ENCODE results near the gene XXYLT1. TPM values are rescaled to one million over a fixed set of nuclear protein-coding genes. Genes with fewer than 3 reads are reported as not detected.
"Not testable (repeated sequence)": the region's sequence is repeated elsewhere in the genome, so short reads cannot be mapped to it uniquely, and the experiment has no call there.

XXYLT1 gene
- total RNA-seq, 1 donor from 2014 or later, result 10.0 TPM

DNA sequence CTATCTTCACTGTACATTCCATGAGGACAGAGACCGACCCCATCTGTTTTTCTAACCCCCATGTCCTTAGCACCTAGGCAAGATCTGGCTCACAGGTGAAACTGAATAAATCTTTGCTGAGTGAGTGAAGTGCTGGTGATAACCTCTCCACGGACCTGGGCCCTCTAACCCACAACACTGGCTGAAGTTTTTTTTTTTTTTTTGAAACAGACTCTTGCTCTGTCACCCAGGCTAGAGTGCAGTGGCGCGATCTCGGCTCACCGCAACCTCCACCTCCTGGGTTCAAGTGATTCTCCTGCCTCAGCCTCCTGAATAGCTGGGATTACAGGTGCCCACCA is 84.3 kb downstream of the XXYLT1 start:
- intact Hi-C loops (cut with micrococcal nuclease), result not testable (repeated sequence)

DNA sequence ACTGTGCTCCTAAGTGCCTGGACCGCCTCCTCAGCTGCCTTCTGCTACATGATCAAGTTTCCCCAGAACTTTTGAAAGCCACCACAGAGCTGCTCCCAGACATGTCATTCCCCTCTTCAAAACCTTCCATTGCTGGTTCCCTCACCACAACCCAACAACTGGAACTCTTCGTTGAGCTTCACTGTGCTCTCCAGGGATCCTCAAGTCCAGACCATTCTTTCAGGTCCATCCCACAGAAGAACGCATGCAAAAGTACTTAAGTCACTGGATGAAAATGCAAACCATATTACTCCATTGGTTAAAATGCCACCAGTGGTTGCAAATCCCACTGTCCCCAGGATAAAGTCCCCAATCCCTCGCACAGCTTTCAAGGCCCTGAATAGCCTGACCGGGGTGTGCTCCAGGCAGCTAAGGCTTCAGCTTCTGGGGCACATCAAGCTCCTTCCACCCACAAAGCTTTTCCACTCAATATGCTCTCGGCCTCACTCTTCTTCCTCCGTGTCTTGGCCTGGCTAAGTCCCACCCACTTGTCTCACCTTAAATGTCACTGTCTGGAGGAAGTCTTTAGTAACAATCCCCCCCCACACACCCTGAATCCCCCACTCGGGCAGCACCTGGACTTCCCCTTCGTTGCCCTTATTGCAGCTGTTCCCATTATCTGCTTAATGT is 84.8 kb downstream of the XXYLT1 start:
- intact Hi-C loops (cut with micrococcal nuclease), result no loop called here

DNA sequence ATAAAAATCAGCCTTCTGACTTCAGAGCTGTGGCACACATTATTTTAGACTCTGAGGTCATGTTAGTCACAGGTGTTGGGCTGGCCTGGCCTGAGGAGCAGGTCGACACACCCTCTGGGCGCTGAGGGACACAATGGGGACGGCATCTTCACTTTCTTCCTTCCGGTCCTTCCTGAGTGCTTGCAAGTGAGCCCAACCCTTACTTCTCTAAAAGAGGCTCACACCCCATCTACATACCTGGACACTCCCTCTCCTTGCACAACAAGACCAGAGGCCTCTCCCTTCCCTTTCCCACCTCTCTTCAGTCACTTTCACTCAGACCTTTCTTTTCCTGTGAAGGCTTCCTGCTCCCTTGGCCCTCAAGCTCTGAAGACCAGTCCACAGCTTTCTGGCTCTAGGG is 85.4 kb downstream of the XXYLT1 start:
- intact Hi-C loops (cut with micrococcal nuclease), result no loop called here

DNA sequence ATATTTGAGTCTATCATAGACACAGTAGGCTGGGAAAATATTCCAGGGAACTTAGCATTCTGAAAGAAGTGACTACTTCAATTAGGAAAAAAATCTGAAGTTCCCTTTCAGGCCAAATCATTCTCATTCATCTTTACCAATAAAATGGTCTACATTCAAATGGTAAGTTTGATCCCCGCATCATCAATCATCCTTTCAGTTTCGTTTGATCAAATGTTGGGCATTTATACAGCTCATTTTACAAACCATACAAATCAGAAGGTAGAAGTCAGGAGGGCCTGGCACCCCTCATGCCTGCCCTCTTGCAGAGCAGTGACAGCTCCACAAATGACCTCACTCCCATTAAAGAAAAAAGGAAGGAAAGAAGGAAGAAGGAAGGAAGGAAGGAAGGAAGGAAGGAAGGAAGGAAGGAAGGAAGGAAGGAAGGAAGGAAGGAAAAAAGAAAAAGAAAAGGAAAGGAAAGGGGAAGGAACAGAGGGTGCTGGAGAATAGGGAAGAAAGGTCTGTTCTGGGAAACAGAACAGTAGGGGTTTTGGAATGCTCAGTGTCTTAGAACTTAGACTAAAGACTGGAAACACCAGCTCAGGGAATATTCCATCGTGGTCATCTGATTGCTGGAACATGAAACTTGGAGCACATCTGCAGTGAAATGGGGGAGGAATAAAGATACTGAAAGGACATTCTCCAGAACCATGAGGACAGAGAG is 86.1 kb downstream of the XXYLT1 start:
- intact Hi-C loops (cut with micrococcal nuclease), result no loop called here

DNA sequence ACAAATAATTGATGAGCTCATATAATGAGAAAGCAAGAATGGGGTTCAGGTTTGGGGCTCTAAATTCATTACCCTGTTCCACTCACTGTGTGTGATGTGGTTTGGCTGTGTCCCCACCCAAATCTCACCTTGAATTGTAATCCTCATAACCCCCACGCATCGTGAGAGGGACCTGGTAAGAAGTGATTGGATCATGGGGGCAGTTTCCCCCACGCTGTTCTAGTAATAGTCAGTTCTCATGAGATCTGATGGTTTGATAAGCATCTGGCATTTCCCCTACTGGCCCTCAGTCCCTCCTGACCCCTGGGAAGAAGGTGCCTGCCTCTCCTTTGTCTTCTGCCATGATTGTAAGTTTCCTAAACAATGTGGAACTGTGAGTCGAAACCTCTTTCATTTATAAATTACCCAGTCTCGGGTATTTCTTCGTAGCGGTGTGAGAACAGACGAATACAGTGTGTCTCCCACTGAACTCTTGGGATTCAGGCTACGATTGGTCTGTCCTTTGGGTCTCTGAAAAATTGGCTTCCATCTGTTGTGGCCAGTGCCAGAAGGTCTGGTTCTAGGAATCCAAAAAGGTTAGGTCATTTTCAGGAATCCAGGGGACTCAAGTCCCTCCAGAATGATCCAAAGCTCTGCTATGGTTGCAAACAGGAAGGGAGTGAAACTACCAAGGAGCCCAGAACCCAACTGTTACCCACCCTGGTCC is 87.7 kb downstream of the XXYLT1 start:
- intact Hi-C loops (cut with micrococcal nuclease), result no loop called here

DNA sequence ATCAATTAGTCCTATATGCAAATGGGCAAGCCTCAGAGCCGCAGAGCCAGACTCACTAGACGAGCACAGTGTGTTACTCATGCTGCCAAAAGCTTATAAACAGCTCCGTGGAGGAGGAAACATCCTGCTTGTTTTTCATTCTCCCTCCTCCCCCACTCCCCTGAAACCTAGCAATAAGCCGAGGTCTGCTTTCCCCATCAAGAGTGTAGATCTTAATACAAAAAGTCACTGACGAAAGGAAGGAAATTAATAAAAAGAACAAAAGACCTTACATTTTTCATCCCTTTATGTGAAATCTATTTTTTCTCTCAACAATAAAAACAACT is 88.5 kb downstream of the XXYLT1 start:
- intact Hi-C loops (cut with micrococcal nuclease), result no loop called here

DNA sequence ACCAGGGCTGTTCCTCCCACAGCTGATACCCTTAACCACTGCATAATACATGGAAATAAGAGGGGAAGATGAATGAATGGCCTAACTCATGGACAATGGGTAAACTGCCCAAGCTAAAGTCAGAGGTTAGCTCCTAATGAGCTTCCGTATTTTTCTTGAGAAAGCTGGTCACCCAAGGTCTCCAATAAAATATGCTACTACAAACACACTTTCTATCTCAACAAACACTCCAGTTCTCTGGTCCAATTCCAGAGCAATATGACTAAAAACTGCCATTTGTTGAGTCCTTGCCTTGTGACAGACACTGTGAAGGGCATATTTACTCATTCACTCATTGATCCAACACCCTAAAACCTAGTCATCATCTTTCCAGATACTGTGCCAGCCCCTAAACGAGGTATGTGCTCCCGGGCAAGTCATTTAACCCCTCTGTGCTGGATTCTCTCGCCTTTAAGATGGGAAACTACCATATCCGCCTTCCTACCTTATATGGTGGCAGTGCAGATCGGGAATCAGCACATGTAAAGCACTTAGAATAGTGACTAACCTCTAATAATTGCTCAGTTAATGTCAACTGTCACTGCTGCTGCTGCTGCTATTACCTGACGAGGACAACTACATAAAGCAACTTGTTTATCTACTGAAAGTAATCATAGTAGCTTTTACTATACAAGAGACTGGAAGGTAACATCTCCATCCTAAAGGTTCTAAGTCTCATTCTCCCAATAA is 89.1 kb downstream of the XXYLT1 start:
- intact Hi-C loops (cut with micrococcal nuclease), result no loop called here

DNA sequence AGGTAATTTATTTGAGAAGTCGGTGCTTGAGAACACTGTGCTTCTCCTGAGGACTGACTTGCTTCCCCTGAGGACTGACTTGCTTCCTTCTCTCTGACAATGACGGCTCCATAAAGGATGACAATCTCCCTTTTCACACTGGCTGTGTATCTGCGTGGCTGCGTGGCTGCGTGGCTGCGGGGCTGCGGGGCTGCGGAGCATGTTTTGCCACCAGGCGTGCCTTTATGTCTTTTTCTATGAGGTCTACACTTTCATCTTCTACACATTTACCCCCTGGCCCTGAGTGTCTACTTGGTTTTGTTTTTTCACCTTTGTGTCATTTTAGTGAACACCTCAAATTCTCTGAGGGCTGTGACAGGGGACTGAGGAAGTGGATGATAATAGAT is 89.9 kb downstream of the XXYLT1 start:
- intact Hi-C loops (cut with micrococcal nuclease), result no loop called here

DNA sequence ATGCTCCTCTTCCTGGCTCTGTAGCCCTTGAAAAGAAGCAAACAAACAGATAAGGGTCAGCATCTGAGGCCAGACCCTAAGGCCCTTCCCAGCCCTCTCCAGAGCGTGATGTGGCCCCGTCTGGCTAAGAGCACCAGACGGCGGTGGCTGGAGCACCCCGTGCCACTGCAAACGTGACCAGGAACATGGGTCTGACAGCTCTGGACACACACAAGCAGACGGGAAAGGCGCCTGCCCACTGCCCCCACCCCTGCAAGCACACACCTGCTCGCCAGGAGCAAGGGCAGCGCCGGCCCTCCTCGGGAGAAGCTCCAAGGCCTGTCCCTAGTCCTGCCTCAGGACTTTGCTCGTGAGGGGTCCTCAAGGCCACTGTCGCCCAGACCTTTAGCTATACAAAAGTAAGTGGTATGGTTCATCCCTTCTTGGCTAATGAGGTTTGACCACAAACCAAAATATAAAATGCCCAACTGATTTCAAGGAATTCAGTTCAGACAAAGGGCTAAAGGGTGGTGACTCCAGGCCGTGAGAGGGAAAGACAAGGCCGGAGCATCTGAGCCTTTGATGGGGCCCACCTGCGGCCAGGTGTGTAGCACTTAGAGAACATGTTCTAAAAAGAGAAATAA is 90.4 kb downstream of the XXYLT1 start:
- intact Hi-C loops (cut with micrococcal nuclease), result no loop called here

DNA sequence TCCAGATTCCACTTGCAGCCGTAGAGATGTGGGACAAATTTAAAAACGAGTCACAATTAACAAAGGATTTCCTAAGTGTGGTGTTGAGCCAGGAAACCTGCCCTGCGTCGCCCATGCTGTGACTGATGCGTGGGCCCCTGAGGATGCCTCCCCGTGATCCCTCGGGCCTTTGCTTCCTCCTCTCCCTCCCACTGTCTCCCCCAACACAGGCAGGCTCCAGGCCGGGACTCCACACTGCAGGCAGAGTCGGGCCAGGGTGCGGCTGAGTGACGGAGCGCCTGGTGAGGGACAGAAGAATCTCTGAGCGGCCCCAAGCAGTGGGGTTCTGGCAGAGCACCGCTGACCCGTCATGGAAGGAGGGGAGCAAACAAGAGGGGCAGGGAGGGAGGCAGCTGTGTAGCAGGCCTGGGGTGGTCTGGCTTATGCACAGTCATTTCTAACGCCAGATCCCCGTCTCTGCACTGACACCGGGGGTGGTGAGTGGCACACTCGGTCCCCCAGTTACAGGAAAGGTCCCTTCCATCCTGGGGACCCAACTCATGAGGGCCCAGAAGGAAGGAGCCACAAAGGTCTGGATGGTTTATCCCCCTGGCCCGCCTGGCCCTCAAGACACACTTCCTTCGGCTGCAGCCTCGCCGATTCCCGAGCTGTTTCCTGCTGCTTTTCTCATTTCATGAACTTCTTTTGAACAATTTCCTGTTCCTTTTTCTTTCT is 91.0 kb downstream of the XXYLT1 start:
- intact Hi-C loops (cut with micrococcal nuclease), result no loop called here

DNA sequence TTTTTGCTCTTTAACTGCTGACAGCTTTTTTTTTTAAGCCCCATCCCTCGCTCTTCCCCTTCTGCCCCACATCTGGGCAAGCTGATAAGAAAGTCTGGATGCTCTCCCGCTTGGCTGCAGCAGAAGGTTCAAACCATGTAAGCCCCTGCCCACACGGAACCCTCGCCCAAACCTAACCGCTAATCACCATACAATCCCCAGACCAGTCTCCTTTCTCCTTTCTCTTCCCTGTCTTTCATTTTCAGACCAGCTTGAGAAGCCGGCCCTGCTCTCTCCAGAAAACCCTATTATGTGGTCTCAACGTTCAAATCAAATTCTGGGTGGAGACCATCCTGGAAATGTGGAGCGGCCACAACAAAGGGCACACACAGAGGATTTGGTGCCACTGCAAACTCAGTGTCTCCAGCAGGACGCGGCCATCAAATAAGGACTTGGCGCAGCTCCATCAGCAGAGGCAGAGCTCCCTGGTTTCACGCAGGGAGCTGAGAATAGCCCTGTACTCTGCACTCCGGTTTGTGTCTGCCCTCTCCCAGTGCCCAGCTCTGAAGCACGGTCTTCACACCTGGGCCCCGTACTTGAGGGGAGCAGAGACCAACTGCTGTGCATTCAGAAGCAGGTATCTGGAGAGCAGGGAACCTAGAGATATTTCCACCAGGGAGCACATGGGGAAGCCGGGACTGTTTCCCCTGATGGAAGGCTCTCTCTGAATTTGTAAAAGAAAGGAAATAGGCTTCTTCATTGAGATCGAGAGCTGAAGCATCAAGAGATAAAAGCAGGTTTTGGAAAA is 92.6 kb downstream of the XXYLT1 start:
- intact Hi-C loops (cut with micrococcal nuclease), result no loop called here

DNA sequence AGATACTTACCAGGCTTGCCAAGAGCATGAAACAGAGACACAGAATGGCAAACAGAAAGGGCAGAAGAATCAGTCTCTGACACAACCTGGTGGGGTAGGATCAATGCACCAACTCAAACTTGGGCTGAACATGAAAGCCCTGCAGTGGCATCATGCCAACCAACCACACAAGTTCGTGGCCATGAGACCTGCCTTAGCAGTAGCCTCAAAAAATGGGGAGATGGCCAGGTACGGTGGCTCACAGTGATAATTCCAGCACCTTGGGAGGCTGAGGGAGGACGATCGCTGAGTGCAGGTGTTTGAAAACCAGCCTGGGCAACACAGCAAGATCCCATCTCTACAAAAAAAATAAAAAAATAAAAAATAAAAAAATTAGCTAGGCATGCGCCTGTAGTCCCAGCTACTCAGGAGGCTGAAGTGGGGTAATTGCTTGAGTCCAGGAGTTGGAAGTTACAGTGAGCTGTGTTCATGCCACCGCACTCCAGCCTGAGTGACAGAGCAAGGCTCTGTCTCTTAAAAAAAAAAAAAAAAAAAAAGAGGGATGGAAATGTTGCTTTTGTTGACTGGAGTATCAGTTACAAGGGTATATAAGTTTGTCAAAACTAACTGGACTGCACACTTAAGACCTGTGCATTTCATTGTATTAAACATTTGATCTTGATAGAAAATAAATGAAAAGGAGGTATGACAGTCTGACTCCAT is 93.4 kb downstream of the XXYLT1 start:
- intact Hi-C loops (cut with micrococcal nuclease), result no loop called here

DNA sequence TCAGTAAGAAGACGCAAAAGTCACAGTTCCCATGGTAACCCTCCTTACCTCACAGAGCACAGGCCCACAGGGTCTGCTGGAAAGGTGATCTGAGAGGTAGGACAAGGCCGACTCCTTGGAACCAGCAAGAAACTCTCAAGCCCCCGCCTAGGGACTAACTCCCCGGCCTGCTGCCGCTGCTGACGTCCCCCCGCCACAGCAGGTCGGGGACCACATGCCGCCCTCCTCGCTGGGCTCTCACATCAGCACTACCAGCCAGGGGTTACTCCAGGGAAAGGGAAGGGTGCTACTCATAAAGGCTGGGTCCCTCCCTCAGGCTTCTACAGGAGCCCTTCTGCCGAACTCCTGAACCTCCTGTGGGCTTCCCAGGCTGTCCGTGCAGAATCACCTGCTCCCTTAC is 94.2 kb downstream of the XXYLT1 start:
- intact Hi-C loops (cut with micrococcal nuclease), result no loop called here

DNA sequence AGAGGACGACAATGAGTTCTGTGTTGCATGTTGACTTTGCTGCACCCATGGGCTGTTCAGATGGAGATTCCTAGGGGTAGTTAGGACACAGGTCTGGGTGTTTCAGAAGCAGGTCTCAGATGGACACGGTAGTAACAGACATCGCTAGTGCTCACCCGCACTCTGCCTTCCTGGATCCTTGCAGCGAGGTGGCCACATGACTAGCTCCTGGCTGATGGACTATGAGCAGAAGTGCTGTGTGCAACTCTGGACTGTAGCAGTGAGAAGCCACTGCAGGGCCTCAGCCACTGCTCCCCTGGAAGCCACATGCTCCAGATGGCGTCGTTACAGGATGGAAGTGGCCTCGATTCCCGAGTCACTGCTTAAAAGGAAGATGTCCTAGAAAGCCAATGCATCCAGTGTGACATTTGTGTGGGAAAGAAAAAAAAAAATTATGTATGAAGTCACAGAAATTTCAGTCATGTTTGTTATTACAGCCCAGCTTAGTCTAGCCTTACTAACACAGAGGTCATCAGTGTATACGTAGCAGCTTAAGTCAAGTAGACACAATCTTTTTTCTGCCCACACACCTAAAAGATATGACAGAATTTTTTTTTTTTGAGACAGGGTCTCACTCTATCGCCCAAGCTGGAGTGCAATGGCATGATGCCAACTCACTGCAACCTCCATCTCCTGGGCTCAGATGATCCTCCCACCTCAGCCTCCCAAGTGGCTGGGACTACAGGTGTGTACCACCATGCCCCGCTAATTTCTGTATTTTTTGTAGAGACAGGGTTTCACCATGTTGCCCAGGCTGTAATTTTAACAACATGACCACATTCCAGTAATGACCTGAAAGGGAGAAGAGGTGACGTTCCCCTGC is 95.3 kb downstream of the XXYLT1 start:
- intact Hi-C loops (cut with micrococcal nuclease), result no loop called here

DNA sequence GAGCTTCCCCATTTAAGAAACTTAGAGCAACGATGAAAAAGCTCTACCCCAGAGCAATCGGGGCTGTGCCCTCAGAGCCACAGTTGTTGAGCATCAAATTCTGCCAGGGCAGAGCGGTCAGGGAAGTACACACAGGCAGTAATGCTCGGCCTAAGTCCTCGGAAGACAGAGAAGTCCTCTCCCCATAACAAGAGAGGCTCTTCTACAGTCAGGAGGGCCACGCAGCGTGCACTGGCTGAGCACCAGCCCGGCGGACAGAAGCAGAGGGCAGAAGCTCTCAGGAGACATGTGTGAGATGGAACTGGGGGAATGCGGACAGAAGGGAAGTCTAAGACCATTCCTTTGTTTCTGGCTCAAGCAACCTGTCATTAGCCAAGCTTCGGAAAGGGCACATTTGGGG is 95.9 kb downstream of the XXYLT1 start:
- intact Hi-C loops (cut with micrococcal nuclease), result no loop called here

DNA sequence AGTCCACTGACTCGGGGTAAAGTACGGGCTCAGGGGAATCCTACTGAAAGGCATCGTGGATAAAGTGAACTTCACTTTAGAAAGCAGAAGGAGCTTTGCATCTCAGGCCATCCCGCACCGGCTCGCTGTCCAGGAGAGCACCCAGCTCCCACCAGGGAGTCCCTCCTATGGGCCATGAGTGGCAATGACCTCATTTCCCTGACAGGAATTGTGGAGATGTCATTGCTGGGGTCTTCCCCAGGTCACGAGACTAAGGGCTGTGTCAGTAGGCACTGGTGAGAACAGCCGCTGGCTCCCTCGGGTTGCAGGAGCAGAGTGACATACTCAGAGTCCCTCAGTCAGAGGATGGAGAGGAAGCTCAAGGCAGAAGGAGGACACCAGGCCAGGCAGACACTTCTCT is 97.3 kb downstream of the XXYLT1 start:
- intact Hi-C loops (cut with micrococcal nuclease), result no loop called here

DNA sequence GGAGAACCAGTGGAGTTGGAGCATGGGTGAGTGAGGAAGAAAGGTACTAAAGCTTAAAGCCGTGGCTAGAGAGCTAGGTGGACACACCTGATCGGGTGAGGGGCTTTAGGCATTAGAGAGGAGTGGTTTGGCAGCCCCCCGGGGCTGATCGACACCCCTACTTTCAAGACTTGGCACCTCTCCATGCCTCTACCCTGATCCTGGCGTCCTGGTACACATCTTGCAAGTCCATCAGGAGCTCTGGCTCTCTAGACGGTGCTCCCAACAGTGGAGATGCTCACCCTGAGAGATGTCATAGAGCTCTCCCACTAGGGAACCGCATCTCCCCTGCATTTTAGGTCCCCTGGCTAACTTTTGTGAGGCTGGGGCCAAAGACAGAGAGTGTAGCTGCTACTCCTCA is 98.1 kb downstream of the XXYLT1 start:
- intact Hi-C loops (cut with micrococcal nuclease), result no loop called here

DNA sequence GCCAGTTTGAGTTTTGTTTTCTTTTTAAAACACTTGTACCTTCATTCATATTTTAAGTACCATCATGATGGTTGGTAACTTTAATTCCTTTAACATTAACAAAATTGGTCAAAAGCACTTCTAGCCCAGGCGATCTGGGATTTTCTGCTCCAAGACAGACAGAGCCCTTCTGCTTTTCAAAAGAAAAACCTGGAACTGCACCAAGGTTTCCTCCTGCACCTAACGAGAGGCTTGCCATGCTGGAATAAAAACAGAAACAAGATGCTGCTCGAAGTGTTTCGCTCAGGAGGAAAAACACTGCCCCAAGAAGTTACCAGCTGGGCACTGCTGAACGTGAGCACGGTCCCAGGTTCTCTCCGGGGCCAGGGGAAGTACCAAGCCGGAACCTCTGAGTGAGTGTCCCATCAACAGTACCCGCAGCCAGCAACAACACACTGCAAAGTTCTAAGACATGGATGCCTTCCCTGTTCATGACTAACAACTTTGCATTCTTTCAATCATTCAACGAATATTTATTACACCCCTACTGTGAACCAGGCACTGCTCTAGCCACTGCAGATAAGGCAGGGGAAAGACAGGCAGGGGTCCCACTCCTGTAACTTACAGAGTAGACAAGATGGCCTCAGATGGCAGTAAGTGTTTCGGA is 98.8 kb downstream of the XXYLT1 start:
- intact Hi-C loops (cut with micrococcal nuclease), result no loop called here
